Stimulated activated CD4-positive, alpha-beta T cell treated with anti-CD3 and anti-CD28 coated beads, TNF-alpha, amount 100 ng/mL, for 48 hours (primary cell): ENCODE data around the gene FAM185A.
"Not testable (repeated sequence)": the region's sequence is repeated elsewhere in the genome, so short reads cannot be mapped to it uniquely, and the experiment has no call there.

ENCODE experiments used
- DNase-seq, 3 donors: peaks; one replicate each; pipeline ENCODE4 v3.0.0-alpha.2; 2020; ENCODE audit warnings: low read depth in 3 of 3

Gene FAM185A

DNA sequence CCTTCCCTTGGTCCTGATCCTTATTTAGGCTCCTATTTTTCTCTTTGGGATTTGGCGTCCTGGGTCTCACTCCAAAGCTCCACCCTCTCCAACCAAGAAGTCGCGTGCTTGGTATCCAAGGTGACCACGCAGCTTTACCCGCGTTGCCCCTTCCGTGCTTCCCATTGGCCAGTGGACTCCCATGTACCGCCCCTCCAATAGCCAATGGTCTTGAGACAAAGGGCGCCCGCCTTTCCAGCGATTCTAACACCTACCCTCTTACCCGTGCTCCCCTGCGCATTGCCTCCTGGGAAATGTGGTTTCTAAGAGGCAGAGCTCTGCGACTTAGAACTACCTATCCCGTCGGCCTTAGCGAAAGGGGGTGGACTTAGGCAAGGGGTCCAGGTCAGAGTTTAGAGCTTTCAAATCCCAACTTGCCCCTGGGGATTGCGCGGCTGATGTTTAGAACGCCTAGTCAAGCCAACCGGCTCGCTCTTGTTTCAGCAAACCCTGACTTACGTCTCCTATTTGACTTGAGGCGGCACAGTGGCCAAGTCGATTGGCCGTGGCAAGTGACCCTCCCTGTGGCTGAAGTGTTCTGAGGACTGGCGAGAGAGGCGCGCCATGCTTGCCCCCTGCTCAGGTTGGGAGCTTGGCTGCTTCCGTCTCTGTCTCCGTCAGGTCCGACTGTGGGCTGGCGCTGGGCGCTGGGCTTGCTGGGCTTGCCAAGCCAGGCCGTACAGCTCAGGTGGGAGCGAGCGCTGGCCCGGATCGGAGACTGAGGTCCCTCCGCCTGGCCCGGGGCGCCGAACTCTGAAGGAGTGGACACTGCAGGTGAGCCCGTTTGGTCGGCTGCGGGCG lies at the start of gene FAM185A:
TSS of gene FAM185A (plus strand) at position 395 of the 840 bp plus-strand sequence. CDS start at position 604, 209 bp downstream.
- peak; percentile 88 to 96 (median 91) for DNase-seq

DNA sequence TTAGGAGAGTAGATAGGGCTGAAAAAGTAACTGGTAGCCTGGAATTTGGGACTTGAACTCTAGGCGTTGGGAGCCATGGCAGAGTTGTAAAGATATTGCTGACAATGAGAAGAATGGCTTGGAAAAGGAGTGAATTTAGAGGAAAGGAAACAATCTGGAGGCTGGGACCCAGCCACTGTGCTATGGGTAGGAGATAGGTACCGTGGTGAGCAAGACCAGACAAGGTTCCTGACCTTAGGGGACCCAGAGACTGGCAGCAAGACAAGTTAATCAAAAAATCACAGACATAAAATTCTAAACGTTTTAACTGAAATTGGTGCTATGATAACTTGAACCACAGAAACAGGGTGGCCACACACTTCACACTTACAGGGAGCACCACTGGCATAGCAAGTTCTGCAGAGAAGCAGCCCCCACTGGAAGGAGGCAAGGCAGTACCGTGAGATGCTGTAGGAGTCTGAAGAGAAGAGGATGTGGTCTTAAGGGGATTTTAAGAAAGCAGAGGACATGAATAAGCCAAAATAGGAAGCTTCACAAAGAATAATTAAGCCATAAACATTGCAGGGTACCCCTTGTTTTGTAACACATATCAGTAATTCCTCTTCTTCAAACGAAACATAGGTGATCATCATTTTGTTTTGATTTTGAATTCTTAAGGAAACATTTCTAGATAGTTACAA lies 35.6 kb upstream of the FAM185A start:
- peak in 1 of 3 donors; percentile 13 for DNase-seq

DNA sequence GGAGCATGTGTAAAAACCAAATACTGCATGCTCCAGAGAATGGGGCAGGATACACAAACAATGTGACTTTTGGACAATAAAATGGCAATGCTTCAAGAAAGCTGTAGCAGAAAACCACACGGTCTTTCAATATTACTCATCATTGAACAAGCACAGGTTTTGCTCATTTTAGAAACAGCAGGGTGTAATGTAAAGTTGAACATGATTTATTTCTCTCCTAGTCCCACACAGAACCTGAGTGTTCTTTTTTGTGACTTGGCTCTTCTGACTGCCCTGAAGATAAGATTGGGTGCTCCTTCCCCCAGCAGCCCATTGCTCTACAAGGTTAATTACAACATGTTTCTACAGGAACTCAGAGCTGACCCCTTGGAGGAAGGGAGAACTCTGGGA lies 35.1 kb upstream of the FAM185A start:
- DNase-seq, result not testable (repeated sequence)

DNA sequence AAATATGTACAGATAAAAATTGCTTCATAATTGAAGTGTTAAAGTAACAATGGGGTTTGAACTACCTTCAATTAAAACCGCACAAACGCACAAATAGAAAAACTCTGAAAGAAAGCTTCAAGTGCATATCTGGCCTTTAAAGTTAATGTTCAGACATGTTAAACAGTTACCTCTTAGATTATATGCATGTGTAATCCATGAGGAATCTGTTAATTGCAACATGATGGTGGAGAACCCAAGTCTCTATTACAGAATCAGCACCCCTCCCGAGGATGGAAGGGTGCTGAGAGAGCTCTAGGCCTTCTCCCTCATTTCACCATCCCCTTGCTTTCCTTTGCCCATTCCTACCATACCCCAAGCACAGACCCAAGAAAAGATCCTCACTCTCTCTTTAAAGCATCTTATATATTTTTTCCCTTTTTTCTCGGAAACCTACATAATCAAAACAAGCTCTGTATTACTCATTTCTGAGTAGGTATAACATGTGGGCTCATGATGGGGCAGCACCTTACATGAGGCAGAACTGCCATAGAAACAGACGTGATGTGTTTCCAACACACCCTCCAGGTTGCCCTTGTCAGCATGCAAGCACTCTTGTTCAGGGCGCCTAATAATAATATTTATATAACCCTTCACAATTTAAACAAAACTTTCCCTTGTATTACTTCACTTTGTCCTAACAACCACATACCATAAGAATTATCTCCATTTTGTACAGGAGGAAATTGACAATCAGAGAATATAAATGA lies 33.9 kb upstream of the FAM185A start:
- peak in 1 of 3 donors; percentile 24 for DNase-seq

DNA sequence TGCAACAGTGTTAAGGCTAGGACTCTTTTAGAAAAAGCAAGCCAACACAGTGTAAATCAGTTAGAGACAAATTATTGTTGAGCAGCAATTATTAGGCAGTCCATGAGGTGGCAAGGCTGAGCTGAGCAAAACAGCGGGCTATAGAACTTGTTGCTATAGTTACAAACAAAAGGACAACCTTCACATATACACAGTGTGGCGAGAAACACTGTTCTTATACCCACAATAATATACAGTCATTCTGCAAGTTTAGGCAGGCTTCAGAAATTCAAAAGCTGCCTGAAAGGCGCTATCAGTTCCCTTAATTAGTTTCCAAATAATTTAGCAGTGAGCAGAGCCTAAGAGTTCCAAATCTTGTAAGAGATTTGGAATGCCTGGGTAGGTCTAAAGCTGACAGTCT lies 33.1 kb upstream of the FAM185A start:
- not testable (repeated sequence) for DNase-seq

DNA sequence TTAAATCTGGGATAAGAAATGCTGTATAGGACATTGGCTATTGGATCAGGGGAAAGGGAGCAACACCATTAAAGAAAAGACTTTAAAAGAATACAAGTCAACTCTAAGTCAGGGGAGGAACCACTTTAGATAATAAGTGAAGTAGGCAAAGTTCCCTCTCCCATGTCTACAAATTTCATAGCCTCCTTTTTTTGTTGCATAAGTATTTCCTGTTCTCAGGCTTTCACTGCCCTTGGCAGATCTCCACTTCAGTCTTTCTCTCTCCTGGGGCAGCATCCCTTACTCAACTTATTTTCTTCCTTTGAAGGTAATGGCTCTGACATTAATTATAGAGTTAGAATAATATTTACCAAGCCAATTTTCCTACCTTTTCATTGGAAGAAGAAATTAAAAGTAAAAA lies 30.3 kb upstream of the FAM185A start:
- DNase-seq, result not testable (repeated sequence)

DNA sequence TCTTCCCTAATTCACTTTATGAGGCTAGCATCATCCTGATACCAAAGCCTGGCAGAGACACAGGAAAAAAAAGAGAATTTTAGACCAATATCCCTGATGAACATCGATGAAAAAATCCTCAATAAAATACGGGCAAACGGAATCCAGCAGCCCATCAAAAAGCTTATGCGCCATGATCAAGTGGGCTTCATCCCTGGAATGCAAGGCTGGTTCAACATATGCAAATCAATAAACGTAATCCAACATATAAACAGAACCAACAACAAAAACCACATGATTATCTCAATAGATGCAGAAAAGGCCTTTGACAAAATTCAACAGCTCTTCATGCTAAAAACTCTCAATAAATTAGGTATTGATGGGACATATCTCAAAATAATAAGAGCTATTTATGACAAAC lies 22.6 kb upstream of the FAM185A start:
- not testable (repeated sequence) for DNase-seq

DNA sequence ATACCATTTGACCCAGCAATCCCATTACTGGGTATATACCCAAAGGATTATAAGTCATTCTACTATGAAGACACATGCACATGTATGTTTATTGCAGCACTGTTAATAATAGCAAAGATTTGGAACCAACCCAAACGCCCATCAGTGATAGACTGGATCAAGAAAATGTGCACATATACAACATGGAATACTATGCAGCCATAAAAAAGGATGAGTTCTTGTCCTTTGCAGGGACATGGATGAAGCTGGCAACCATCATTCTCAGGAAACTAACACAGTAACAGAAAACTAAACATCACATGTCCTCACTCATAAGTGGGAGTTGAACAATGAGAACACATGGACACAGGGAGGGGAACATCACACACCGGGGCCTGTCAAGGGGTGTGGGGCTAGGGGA lies 19.1 kb upstream of the FAM185A start:
- DNase-seq, result not testable (repeated sequence)

DNA sequence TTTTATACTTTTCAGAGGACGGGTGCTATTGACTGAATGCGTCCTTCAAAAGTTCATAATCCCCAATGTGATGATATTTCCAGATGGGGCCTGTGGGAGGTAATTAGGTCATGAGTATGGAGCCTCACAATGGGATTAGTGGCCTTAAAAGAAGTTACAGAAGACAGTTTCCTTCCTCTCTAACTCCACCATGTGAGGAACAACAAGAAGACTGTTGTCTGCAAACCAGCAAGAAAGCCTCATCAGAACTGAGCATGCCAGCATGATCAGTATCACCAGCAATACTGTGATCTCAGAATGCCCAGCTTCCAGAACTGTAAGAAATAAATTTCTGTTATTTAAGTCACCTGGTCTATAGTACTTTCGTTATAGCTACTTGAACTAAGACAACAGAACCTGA lies 18.4 kb upstream of the FAM185A start:
- not testable (repeated sequence) for DNase-seq

DNA sequence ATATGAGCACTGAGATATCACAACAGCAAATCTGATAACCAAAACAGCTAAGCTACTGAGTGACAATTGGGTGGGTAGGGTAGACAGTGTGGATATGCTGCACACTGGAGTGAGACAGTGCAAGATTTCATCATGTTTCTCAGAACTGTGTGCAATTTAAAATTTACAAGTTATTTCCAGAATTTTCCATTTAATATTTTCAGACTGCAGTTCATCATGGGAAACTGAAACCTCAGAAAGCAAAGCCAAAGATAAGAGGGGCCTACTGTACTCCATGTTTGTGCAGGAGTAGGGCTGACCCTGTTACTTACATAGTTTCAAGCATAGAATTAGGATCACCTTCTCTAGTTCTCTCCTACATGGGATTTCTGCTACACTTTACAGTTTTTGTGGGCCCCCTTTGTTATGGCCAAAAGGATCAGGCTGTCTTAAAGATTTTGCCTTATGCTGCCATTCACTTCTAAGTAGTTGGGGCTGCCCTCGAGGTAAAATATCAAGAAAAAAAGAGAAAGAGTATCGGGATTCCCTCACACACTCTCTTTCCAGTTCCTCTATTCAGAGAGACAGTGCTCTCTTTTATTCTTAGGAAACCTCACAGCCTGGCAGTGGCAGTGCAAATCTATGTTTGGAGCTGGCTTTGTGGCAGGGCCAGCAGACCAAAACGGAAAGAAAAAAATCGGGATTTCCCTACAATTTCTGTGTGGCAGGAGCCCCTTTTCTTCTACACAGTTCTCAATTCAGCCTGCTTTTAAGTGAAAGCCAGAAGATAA lies 6.6 kb upstream of the FAM185A start:
- not testable (repeated sequence) for DNase-seq

DNA sequence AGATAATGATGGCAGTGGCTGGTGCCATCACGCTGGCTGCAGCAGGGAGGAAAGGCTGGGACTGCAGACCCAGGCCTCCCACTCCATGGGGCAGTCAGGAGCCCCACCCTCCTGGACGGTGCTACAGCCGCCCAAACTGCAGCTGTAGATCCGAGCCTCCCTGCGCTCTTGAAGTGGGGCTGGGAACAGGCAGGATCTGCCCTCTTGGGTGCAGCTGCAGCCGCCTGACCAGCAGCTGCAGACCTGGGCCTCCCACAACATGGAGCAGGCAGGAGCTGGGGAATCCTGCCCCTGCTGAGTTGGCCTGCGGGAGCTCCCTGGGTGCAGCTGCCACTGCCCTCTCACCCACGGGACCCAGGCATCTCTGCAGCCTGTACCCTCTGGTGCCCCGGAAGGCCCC lies 4.9 kb upstream of the FAM185A start:
- DNase-seq, result not testable (repeated sequence)

DNA sequence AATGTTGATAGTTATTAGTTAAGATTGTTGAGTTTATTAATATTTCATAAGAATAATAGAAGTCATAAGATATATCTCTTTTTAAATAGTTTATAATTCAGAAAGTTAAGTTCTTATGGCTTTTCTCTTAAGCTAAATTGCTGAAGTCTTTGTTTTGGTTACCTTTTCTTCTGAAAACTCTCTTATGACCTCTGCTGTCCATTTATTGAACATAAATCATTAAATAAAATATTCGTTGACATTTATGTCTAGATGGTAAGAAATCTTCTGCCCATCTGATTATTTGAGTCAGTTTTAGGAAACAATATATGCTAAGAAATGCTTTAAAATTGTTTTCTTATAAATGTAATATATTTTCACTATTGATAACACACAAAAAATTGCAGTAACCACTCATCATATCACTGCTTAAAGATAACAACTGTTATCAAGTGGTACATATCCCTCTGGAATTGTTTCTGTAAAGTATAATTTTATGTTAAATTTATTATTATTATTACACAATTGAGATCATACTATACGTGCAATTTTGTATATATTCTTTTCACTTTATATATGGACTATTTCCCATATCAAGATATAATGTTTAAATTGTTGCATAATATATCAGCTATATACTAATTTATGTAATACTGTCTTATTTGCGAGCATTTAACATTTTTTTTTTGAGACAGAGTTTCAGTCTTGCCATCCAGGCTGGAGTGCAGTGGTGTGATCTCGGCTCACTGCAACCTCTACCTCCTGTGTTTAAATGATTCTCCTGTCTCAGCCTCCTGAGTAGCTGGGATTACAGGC lies 3.1 kb upstream of the FAM185A start:
- DNase-seq, result not testable (repeated sequence)

DNA sequence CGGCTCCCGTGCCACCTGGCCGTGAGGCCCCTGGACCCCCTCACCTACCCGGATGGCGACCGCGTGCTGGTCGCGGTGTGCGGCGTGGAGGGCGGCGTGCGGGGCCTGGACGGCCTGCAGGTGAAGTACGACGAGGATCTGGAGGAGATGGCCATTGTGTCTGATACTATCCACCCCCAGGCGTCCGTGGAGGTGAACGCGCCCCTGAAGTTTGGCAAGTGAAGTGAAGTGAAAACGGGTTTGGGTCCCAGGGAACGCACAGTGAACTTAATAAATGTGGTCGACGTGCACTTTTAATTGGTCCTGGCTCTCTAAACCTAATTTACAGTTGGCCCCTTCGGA lies 617 bp downstream of the FAM185A start:
- DNase-seq, result not testable (repeated sequence)

DNA sequence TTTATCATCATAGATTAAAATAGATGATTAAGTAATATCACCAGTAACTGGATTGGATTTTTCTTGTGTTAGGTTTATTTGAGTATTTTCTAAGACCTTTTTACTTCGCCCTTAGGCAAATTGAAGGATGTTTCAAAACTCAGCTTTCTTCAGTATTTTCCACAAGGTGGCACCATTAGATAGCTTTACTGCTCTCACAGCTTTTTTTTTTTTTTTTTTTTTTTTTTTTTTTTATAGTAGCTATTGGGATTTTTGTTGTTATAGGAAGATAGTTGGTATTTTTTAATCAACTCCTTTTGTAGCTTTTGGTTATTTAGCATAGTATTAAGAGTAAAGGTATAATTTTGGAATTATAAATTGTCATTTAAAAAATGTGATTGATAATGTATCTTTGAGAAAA lies 9.4 kb downstream of the FAM185A start:
- DNase-seq, result not testable (repeated sequence)

DNA sequence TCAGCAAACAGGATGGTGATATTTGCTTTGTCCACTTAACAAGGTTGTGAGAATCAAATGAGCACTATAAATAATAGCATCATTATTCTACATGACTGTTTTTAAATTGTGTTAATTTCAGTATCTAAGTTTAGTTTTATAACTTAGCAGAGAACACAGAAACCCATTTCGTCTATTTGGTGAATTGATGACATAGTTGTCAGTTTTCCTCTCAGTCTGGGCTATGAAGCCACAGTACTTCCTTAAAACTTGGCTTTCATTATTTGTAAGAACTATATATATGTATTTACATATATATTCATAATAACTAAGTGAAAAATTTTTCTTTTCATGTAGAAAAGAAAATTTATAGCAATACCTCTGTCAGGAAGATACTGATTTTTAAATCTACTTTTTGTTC lies 11.1 kb downstream of the FAM185A start:
- DNase-seq, result not testable (repeated sequence)

DNA sequence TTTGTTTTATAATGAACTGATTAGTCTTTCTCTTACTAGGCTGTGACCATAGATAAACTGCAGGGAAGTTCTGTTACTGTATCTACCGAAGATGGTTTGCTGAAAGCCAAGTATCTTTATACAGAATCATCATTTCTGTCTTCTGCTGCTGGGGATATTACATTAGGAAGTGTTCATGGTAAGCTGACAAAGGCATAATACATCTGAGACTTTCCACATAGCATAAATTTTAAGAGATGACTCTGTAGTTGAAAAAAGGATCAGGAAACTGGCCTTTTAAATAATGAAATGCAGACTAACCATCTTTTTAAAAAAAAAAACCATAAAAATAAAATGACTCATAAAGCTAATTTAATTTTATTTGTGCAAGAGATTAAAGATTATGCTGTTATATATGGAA lies 12.4 kb downstream of the FAM185A start:
- not testable (repeated sequence) for DNase-seq

DNA sequence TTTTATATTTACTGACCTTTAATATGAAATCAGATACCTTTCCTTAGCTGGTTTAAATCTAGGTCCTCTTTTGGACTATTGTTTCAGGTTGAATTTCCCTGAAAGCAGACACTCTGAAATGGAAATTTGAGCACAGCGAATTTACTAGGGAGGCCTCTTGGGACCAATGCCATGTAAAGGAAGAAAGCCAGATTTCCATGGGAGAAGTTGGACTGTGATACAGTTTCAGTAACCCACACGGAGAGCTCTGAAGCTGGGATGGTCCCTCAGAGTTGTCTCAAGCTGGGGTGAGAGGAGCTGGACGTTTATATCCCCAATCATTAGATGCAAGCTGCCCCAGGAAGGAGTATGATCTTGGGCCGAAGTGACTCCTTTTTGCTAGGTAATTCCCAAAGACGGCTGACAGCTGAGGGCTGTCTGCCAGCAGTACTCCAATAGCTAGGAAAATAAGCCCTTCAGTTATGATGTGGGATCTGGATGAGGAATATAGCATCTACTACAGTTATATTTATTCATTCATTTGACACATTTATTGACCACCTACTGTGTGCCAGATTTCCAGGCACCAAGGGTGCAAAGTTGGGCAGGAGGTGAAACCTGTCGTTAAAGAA lies 14.6 kb downstream of the FAM185A start:
- DNase-seq, result not testable (repeated sequence)

DNA sequence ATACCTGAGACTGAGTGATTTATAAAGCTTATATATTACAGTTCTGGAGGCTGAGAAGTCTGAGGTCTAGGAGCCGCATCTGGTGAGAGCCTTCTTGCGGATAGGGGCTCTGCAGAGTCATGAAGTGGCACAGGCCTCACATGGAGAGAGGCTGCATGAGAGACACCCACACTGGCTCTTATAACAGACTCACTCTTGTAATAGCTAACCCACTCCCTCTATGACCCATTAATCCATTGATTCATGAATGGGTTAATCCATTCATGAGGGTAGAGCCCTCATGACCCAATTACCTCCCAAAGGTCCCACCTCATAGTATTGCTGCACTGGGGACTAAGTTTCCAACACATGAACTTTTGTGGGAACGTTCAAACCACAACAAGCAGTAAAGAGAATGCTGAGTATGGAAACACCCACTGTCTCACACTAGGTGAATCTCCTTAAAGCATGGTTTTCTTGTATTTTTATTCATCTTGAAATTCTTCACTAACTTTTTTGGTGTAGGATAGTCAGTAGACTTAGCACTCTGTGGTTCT lies 20.9 kb downstream of the FAM185A start:
- DNase-seq, result not testable (repeated sequence)

DNA sequence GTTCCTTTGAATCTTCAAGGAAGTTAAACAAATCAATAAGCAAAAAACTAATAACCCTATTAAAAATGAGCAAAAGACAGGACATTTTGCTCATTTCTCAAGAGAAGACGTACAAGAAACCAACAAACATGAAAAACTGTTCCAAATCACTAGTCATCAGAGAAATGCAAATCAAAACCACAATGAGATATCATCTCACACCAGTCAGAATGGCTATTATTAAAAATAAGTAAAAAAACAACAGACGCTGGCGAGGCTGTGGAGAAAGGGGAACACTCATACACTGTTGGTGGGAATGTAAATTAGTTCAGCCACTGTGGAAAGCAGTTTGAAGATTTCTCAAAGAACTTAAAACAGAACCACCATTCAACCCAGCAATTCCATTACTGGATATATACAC lies 21.7 kb downstream of the FAM185A start:
- DNase-seq, result not testable (repeated sequence)

DNA sequence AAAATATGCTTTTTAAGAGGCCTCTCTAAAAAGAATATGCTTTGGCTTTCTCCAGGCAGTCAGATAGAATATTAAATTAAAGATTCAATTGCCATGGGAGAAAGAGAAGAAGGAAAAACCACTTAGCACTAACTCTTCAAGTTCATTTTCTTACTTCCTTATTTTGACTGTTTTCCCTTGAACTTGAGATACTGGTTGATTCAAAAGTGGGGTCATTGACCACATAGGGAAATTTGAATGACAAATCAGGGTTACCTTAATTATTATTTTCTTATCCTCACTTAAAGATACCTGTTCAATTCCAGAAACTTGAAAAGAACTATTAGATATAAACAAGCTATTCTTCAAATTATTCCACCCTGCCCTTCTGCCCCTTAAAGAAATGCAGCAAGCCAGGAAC lies 27.4 kb downstream of the FAM185A start:
- not testable (repeated sequence) for DNase-seq
